ENCODE data around the gene ATP11C.

DNA sequence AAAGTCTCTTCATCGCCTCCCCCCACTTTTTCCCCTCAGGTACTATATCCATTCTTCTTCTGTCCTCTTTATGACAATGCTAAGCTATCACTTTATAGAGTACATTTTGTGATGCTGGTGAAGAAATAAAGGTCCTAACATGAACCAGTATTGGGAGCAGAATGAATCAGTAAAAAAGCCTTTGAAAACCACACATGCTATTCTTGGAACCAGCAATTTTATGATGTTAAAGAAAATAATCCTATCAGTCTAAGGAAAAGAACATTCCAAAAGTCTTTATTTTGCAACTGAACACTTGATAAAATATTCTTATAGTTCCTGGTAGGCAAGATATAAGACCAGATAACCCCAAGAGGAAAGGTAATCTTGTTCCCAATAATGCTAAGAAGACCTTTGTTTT is 117.1 kb downstream of the ATP11C start:
- TF ChIP-seq POLR2A (IDR thresholded peaks at IDR 0.05; ENCODE audit: low read length), result no peak
- TF ChIP-seq, protein P1, sequence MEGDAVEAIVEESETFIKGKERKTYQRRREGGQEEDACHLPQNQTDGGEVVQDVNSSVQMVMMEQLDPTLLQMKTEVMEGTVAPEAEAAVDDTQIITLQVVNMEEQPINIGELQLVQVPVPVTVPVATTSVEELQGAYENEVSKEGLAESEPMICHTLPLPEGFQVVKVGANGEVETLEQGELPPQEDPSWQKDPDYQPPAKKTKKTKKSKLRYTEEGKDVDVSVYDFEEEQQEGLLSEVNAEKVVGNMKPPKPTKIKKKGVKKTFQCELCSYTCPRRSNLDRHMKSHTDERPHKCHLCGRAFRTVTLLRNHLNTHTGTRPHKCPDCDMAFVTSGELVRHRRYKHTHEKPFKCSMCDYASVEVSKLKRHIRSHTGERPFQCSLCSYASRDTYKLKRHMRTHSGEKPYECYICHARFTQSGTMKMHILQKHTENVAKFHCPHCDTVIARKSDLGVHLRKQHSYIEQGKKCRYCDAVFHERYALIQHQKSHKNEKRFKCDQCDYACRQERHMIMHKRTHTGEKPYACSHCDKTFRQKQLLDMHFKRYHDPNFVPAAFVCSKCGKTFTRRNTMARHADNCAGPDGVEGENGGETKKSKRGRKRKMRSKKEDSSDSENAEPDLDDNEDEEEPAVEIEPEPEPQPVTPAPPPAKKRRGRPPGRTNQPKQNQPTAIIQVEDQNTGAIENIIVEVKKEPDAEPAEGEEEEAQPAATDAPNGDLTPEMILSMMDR (IDR thresholded peaks at IDR 0.05), result no peak
- no peak for TF ChIP-seq JUN (IDR thresholded peaks at IDR 0.05)
- TF ChIP-seq E2F6 (IDR thresholded peaks at IDR 0.05; ENCODE audit: borderline replicate concordance, low read depth), result no peak
- no peak for TF ChIP-seq RAD21 (conservative IDR thresholded peaks at IDR 0.05 in 1 of 2, IDR thresholded peaks at IDR 0.05 in 1 of 2)
